NCI-H1694 treated with DMSO at 0.1 percent for 48 hours (cell line): ENCODE results near the gene PRRT4.

Experiments used
- DNase-seq: peaks from one replicate; lab custom pipeline; 2025; lab: John Stamatoyannopoulos, UW

Gene PRRT4

GRCh38 chr7:128344431-128344774 is 17.1 kb downstream of the PRRT4 start:
- DNase-seq: no peak

GRCh38 chr7:128343554-128344430 is 17.7 kb downstream of the PRRT4 start, which contains the start of gene RBM28:
RBM28 (minus strand) TSS chr7:128343908; CDS start chr7:128343793, 115 bp downstream.
- peak; percentile 87 for DNase-seq

GRCh38 chr7:128341733-128342132 is 19.8 kb downstream of the PRRT4 start:
- no peak for DNase-seq

- DNase-seq: no peak
These were observed 25.8 kb downstream of the PRRT4 start for GRCh38 chr7:128335730-128336129.

- DNase-seq: no peak
These were observed 37.2 kb downstream of the PRRT4 start for GRCh38 chr7:128324368-128324680.

GRCh38 chr7:128323459-128324367 is 37.8 kb downstream of the PRRT4 start:
- DNase-seq: no peak

- DNase-seq: no peak
These were observed 38.5 kb downstream of the PRRT4 start for GRCh38 chr7:128323040-128323439.

- peak; percentile 37 for DNase-seq
These were observed 39.3 kb downstream of the PRRT4 start for GRCh38 chr7:128322040-128322643.

GRCh38 chr7:128321044-128321422 is 40.5 kb downstream of the PRRT4 start:
- DNase-seq: no peak

GRCh38 chr7:128318691-128319090 is 42.8 kb downstream of the PRRT4 start:
- DNase-seq: no peak

GRCh38 chr7:128311013-128311412 is 50.5 kb downstream of the PRRT4 start:
- no peak for DNase-seq

- no peak for DNase-seq
These were observed 51.0 kb downstream of the PRRT4 start for GRCh38 chr7:128310499-128310898.

- no peak for DNase-seq
These were observed 51.5 kb downstream of the PRRT4 start for GRCh38 chr7:128309976-128310375.

- DNase-seq: no peak
These were observed 52.4 kb downstream of the PRRT4 start for GRCh38 chr7:128309124-128309523.

- DNase-seq: no peak
These were observed 54.4 kb downstream of the PRRT4 start for GRCh38 chr7:128307061-128307460.

- peak; percentile 75 for DNase-seq
These were observed 57.3 kb downstream of the PRRT4 start for GRCh38 chr7:128304212-128304611.

GRCh38 chr7:128303643-128304042 is 57.8 kb downstream of the PRRT4 start:
- no peak for DNase-seq

GRCh38 chr7:128303133-128303532 is 58.4 kb downstream of the PRRT4 start:
- DNase-seq: no peak

GRCh38 chr7:128302139-128302538 is 59.4 kb downstream of the PRRT4 start:
- DNase-seq: peak; percentile 14
